KBM-7 (cell line): Measurements from ENCODE around the gene CAP2.
A peak's percentile ranks its signal among the peaks of the same experiment; 100 is the strongest.
"Not testable (repeated sequence)": the region's sequence is repeated elsewhere in the genome, so short reads cannot be mapped to it uniquely, and the experiment has no call there.

Experiments used
- DNase-seq: peaks from one replicate; pipeline ENCODE4 v3.0.0-alpha.2; 2015
- in situ Hi-C: fragments of 300-500 bp; cut with MboI; formaldehyde crosslinking; loops from 2 replicates; pipeline ENCODE4 v1.14.3; 2020; ENCODE audit warnings: low sequenced_read_pairs, low pct_unique_long_range_greater_than_20kb, mixed read lengths

CAP2 gene

DNA sequence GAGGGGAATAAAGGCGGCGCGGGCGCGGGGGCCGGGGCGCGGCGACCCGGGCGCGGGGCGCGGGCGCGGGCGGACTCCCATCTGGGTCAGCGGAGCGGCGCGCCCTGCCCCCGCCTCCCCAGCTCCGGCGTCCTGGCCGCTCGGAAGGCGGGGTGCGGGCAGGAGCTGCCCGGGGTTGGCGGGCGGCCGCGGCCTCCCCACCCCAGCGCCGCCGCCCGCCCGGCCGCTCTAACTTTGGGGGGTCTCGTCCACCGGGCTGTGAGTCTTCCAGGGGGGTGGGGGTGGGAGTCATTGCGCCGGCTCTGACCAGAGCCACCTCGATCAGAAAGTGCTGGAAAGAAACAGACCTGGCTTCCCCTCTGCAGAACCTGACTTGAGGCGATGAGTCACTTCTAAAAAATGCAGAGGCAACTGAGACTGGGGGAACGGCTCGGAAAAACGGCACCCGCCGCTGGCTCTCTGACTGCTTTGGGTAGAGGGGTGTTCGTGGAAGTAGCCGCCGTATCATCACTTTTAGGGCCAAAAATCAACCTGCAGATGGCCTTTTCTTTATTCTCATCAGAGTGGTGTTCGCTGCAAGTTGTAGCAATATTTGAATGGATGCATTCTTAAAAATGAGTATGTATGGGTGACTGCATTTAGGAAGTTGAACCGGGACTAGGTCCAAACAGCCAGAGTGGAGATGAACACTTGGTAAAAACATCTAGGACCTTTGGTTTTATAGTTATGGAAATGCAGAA is 667 bp downstream of the CAP2 start:
- peak; percentile 41 for DNase-seq
- in situ Hi-C loops = no loop called here

DNA sequence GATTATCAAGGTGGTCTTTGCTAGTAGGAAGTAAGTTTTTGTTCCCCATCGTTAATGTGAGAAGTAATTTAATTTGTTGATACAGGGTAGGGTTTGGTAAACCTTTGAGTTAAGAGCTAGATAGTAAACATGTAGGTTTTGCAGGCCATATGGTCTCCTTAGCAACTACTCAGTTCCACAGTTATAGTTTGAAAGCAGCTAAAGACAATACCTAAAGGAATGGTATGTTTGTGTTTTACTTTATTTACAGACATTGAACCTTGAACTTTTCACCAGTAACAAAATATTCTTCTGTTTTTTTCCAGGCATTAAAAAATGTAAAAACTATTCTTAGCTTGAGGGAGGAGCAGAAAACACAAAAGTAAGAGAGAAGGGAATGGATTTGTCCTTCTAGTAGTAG is 1.7 kb downstream of the CAP2 start:
- in situ Hi-C loops = no loop called here
- no peak for DNase-seq

DNA sequence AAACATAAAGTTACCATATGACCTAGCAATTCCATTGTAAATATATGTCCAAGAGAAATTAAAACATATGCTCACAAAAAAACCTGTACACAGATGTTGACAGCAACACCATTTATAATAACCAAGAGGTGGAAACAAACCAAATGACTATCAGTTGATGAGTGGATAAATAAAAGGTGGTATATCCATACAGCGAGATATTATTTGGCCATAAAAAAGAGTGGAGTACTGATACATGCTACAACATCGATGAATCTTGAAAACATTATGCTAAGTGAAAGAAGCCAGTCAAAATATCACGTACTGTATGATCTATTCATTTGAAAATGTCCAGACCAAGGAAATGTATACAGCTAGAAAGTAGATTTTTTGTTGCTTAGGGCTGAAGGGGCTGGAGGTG is 2.9 kb downstream of the CAP2 start:
- in situ Hi-C loops = no loop called here

GRCh38 chr6:17397764-17398194 is 4.4 kb downstream of the CAP2 start:
- in situ Hi-C loops = no loop called here
- DNase-seq = no peak

More for the DNA sequence above, 2.9 kb downstream of the CAP2 start:
- no peak for DNase-seq

- in situ Hi-C loops, DNase-seq: not testable (repeated sequence)
Observed at GRCh38 chr6:17405181-17405943, 12.0 kb downstream of the CAP2 start.

DNA sequence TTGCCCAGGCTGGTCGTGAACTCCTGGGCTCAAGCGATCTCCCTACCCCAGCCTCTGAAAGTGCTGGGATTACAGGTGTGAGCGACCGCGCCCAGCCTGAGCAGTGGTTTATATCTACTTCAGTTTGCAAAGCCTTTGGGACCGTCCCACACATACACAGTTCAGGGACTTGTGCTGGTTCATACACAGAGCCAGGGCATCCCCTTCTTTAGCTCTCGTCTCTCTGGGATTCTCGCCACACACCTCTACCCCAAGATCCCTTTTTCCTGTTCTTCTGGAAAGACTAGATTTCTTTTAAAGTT is 12.5 kb downstream of the CAP2 start:
- in situ Hi-C loops = no loop called here
- no peak for DNase-seq

DNA sequence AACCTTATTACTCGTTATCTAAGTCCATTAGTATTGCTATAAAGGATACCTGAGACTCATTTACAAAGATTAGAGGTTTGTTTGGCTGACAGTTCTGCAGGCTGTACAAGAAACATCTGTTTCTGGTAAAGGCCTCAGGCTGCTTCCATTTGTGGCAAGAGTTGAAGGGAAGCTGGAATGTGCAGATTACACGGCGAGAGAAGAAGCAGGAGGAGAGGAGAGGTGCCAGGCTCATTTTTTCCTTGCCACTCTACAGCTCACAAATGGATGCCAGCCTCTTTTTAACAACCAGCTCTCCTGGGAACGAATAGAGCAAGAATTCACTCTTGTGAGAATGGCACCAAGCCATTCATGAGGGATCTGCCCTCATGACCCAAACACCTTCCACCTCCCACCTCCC is 14.7 kb downstream of the CAP2 start:
- in situ Hi-C loops = no loop called here
- DNase-seq = no peak

- no peak for DNase-seq
- in situ Hi-C loops = no loop called here
Observed at GRCh38 chr6:17410281-17410680, 16.9 kb downstream of the CAP2 start.

- in situ Hi-C loops = no loop called here
- DNase-seq = no peak
Observed at GRCh38 chr6:17413313-17413750, 19.9 kb downstream of the CAP2 start.

- in situ Hi-C loops, DNase-seq: not testable (repeated sequence)
Observed at GRCh38 chr6:17414395-17414794, 21.0 kb downstream of the CAP2 start.

- in situ Hi-C loops = no loop called here
Observed at GRCh38 chr6:17415321-17415720, 21.9 kb downstream of the CAP2 start.

GRCh38 chr6:17416806-17417205 is 23.4 kb downstream of the CAP2 start:
- DNase-seq = no peak
- in situ Hi-C loops = no loop called here

More at GRCh38 chr6:17415321-17415720, 21.9 kb downstream of the CAP2 start:
- DNase-seq = no peak

GRCh38 chr6:17417817-17418216 is 24.4 kb downstream of the CAP2 start:
- DNase-seq = no peak

GRCh38 chr6:17418281-17419188 is 25.1 kb downstream of the CAP2 start:
- in situ Hi-C loops = no loop called here
- no peak for DNase-seq

More at GRCh38 chr6:17417817-17418216, 24.4 kb downstream of the CAP2 start:
- in situ Hi-C loops = no loop called here

DNA sequence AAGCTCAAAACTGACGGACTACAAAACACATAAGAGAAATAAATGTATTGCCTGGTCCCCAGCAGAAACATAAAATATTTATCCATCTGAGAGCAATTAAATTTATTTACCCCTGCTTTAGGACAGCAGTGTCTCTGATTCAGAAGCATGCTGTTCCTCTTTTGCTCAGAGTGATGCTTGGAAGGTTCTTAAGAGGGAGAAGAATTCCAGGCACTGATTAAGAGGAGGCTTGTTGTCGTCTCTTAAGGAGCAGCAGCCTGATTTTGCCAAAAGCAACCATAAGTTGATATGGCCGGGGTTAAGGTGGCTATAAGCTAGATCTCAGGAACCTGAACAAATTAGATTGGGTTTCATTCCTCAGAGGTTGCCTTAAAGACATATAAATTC is 25.8 kb downstream of the CAP2 start:
- no peak for DNase-seq
- in situ Hi-C loops = no loop called here

- no peak for DNase-seq
Observed at GRCh38 chr6:17420368-17420767, 27.0 kb downstream of the CAP2 start.

DNA sequence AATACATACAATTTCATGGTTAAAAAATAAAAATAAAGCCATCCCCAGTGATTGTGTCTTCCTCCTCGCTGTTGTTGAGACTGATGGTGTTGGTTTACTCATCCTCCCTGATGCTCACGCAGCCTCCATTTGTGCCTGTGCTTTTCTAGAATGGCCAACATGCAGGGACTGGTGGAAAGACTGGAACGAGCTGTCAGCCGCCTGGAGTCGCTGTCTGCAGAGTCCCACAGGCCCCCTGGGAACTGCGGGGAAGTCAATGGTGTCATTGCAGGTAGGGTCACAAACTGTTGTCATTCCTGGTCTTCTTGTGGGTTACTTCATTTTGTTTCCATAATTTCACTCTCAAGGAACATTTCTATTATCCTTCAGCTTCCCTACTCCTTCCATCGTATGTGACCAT is 28.0 kb downstream of the CAP2 start:
- in situ Hi-C loops = no loop called here
- no peak for DNase-seq

More at GRCh38 chr6:17420368-17420767, 27.0 kb downstream of the CAP2 start:
- in situ Hi-C loops = no loop called here

GRCh38 chr6:17423026-17423425 is 29.6 kb downstream of the CAP2 start:
- in situ Hi-C loops = no loop called here
- DNase-seq = no peak

GRCh38 chr6:17427062-17427461 is 33.7 kb downstream of the CAP2 start:
- in situ Hi-C loops = no loop called here

DNA sequence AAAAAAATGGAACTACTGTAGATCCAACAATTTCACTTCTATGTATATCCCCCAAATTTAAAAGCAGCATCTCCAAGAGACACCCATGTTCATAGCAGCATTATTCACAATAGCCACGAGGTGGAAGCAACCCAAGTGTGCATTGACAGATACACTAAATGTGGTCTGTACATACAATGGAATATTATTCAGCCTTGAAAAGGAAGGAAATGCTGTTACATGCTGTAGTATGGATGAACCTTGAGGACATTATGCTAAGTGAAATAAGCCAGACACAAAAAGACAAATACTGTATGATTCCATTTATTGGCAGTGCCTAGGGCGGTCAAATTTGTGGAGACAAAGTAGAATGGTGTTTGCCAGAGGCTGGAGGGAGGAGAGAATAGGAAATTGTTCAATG is 34.2 kb downstream of the CAP2 start:
- in situ Hi-C loops = no loop called here
- no peak for DNase-seq

More at GRCh38 chr6:17427062-17427461, 33.7 kb downstream of the CAP2 start:
- no peak for DNase-seq
